SK-N-SH (cell line): ENCODE data around the gene CP. TPM values are rescaled to one million over a fixed set of nuclear protein-coding genes. Genes with fewer than 3 reads are reported as not detected.

ENCODE experiments used
- CTCF ChIA-PET: fragments of 300-600, 350-600 bp; formaldehyde crosslinking; extraction: SDS; loops from one replicate; lab custom pipeline; 2021; lab: Yijun Ruan, JAX
- POLR2A ChIA-PET: fragments of 350-600 bp; sonication (Branson Sonifier 250); formaldehyde crosslinking; extraction: SDS; loops from one replicate; lab custom pipeline; 2020; ENCODE audit warnings: antibody characterized with exemption, inconsistent platforms; lab: Yijun Ruan, JAX
- DNase-seq: peaks from one replicate; pipeline ENCODE4 v3.0.0; 2012
- H2AFZ ChIP-seq: fragments of 200-600 bp; sonication (generic); 2 replicates; pipeline ENCODE4 v1.8.1; 2016; ENCODE audit warnings: antibody characterized with exemption, mild to moderate bottlenecking, low read depth
- H3F3A ChIP-seq: fragments of 200-600 bp; sonication (generic); replicated peaks from 2 replicates; pipeline ENCODE3; 2016; ENCODE audit warnings: antibody characterized with exemption, mild to moderate bottlenecking; ENCODE audit not compliant: insufficient read depth
- H3K27ac ChIP-seq, 2 experiments: fragments of 200-500 bp in 1 of 2; fragments of 200-600 bp in 1 of 2; sonication (Bioruptor generic) in 1 of 2; sonication (generic), shearing (Covaris generic) in 1 of 2; 2 replicates each; pipeline versions ENCODE4 v1.5.1 to v1.6.1; 2014 to 2016; ENCODE audit warnings: low read depth in 2 of 2, inconsistent platforms in 1 of 2, low read length in 1 of 2, mild to moderate bottlenecking in 1 of 2, mixed read lengths in 1 of 2
- H3K27me3 ChIP-seq: fragments of 200-600 bp; sonication (generic), shearing (Covaris generic); 2 replicates; pipeline ENCODE4 v1.6.1; 2016; ENCODE audit warnings: mixed run types; ENCODE audit not compliant: insufficient read depth
- H3K36me3 ChIP-seq, 2 experiments: fragments of 200-500 bp in 1 of 2; fragments of 200-600 bp in 1 of 2; sonication (Bioruptor generic) in 1 of 2; sonication (generic) in 1 of 2; replicated peaks in 1 of 2; 2 replicates each; pipeline versions ENCODE3 to v1.5.1; 2014 to 2016; ENCODE audit warnings: low read length in 1 of 2, mild to moderate bottlenecking in 1 of 2; ENCODE audit not compliant: insufficient read depth in 2 of 2, control insufficient read depth in 1 of 2
- H3K4me1 ChIP-seq, 2 experiments: fragments of 200-500 bp in 1 of 2; fragments of 200-600 bp in 1 of 2; sonication (Bioruptor generic) in 1 of 2; sonication (generic), shearing (Covaris generic) in 1 of 2; 2 replicates each; pipeline versions ENCODE4 v1.5.1 to v1.6.1; 2014 to 2016; ENCODE audit warnings: low read depth in 1 of 2, low read length in 1 of 2, mixed run types in 1 of 2; ENCODE audit not compliant: insufficient read depth in 2 of 2, control insufficient read depth in 1 of 2
- H3K4me2 ChIP-seq: fragments of 200-600 bp; sonication (generic), shearing (Covaris generic); 2 replicates; pipeline ENCODE4 v1.6.1; 2017; ENCODE audit warnings: mixed run types
- H3K4me3 ChIP-seq, 2 experiments: fragments of 200-500 bp in 1 of 2; fragments of 200-600 bp in 1 of 2; sonication (Bioruptor generic) in 1 of 2; sonication (generic), shearing (Covaris generic) in 1 of 2; 2 replicates each; pipeline versions ENCODE4 v1.5.1 to v1.8.1; 2014 to 2016; ENCODE audit warnings: low read depth in 2 of 2, inconsistent platforms in 1 of 2, low read length in 1 of 2, mild to moderate bottlenecking in 1 of 2, mixed read lengths in 1 of 2, moderate library complexity in 1 of 2
- H3K79me2 ChIP-seq: fragments of 200-600 bp; sonication (generic); 2 replicates; pipeline ENCODE4 v1.8.1; 2017; ENCODE audit warnings: mild to moderate bottlenecking; ENCODE audit not compliant: insufficient read depth
- H3K9ac ChIP-seq: fragments of 200-600 bp; sonication (generic); 2 replicates; pipeline ENCODE4 v1.6.1; 2017; ENCODE audit warnings: mixed run types
- H3K9me2 ChIP-seq: fragments of 200-600 bp; sonication (generic); 2 replicates; pipeline ENCODE4 v1.6.1; 2017; ENCODE audit warnings: mixed run types
- H3K9me3 ChIP-seq: fragments of 200-600 bp; sonication (generic); 2 replicates; pipeline ENCODE4 v1.6.1; 2017; ENCODE audit warnings: mixed run types, mild to moderate bottlenecking, moderate library complexity
- H4K20me1 ChIP-seq: fragments of 200-600 bp; sonication (generic); 2 replicates; pipeline ENCODE4 v1.6.1; 2017; ENCODE audit warnings: mild to moderate bottlenecking, mixed run types; ENCODE audit not compliant: insufficient read depth
- CHD2 ChIP-seq: fragments of 150-350 bp; IDR thresholded peaks from 2 replicates; pipeline ENCODE4 v1.6.1; 2018; ENCODE audit warnings: low read length; ENCODE audit not compliant: partially characterized antibody
- CTCF ChIP-seq: fragments of 200-600 bp; sonication (generic); IDR thresholded peaks from 2 replicates; pipeline ENCODE4 v1.6.1; 2017; ENCODE audit warnings: antibody characterized with exemption, mild to moderate bottlenecking, moderate library complexity
- ELF1 ChIP-seq: IDR thresholded peaks from 2 replicates; pipeline ENCODE4 v1.4.0; 2012
- EP300 ChIP-seq, 2 experiments: IDR thresholded peaks; 2 replicates each; pipeline versions ENCODE4 v1.4.0 to v1.6.1; 2012; ENCODE audit warnings: borderline replicate concordance in 1 of 2, low read depth in 1 of 2, low read length in 1 of 2
- EZH2phosphoT487 ChIP-seq: fragments of 200-600 bp; sonication (generic); IDR thresholded peaks from 2 replicates; pipeline ENCODE4 v1.6.1; 2017; ENCODE audit warnings: low read depth, mixed run types, mild to moderate bottlenecking, antibody characterized with exemption, moderate library complexity, borderline replicate concordance
- FOXJ3 ChIP-seq: sonication (generic); formaldehyde crosslinking; IDR thresholded peaks from 2 replicates; pipeline ENCODE4 v1.5.1; 2020; ENCODE audit warnings: mild to moderate bottlenecking, missing genetic modification reagents
- FOXM1 ChIP-seq: IDR thresholded peaks from 2 replicates; pipeline ENCODE4 v1.4.0; 2012; ENCODE audit warnings: low read depth, mild to moderate bottlenecking
- GABPA ChIP-seq: IDR thresholded peaks from 2 replicates; pipeline ENCODE4 v1.4.0; 2012; ENCODE audit warnings: low read depth, mild to moderate bottlenecking
- GATA2 ChIP-seq: sonication (generic); formaldehyde crosslinking; IDR thresholded peaks from 2 replicates; pipeline ENCODE4 v1.5.0; 2020; ENCODE audit warnings: mild to moderate bottlenecking, missing genetic modification reagents
- JUND ChIP-seq: IDR thresholded peaks from 2 replicates; pipeline ENCODE4 v1.4.0; 2012
- MXI1 ChIP-seq: IDR thresholded peaks from 2 replicates; pipeline ENCODE4 v1.6.1; 2012; ENCODE audit warnings: mild to moderate bottlenecking, low read depth, low read length, improper control_type of control experiment
- NRF1 ChIP-seq: IDR thresholded peaks from 2 replicates; pipeline ENCODE4 v1.6.1; 2012; ENCODE audit warnings: low read depth, mild to moderate bottlenecking, low read length
- RAD21 ChIP-seq: IDR thresholded peaks from 2 replicates; pipeline ENCODE4 v1.6.1; 2012; ENCODE audit warnings: mild to moderate bottlenecking, low read length
- RFX5 ChIP-seq: IDR thresholded peaks from 2 replicates; pipeline ENCODE4 v1.6.1; 2012; ENCODE audit warnings: mild to moderate bottlenecking, improper control_type of control experiment, low read length
- RXRA ChIP-seq: IDR thresholded peaks from 2 replicates; pipeline ENCODE4 v1.4.0; 2012; ENCODE audit warnings: low read depth, mild to moderate bottlenecking, borderline replicate concordance
- SMC3 ChIP-seq: IDR thresholded peaks from 2 replicates; pipeline ENCODE4 v1.6.1; 2012; ENCODE audit warnings: low read depth, low read length, improper control_type of control experiment
- TAF1 ChIP-seq: IDR thresholded peaks from 2 replicates; pipeline ENCODE4 v1.6.1; 2012; ENCODE audit warnings: low read depth, mild to moderate bottlenecking, low read length, moderate library complexity, borderline replicate concordance
- TEAD4 ChIP-seq: IDR thresholded peaks from 2 replicates; pipeline ENCODE4 v1.4.0; 2012; ENCODE audit warnings: mild to moderate bottlenecking, borderline replicate concordance; ENCODE audit not compliant: insufficient read depth
- USF1 ChIP-seq: IDR thresholded peaks from 2 replicates; pipeline ENCODE4 v1.4.0; 2012; ENCODE audit warnings: low read depth, borderline replicate concordance
- USF2 ChIP-seq: fragments of 150-350 bp; IDR thresholded peaks from 2 replicates; pipeline ENCODE4 v1.6.1; 2017; ENCODE audit warnings: antibody characterized with exemption, low read length, low read depth, borderline replicate concordance
- YY1 ChIP-seq: IDR thresholded peaks from 2 replicates; pipeline ENCODE4 v1.4.0; 2012; ENCODE audit warnings: low read depth, mild to moderate bottlenecking
- WGBS: methylation state at CpG from one replicate; pipeline ENCODE4 v1.1.6; 2017; ENCODE audit warnings: low lambda C conversion rate; 5-methylcytosine and 5-hydroxymethylcytosine counted together
- polyA plus RNA-seq, 3 experiments: library from polyadenylated mRNA; depleted of rRNA; stranded (reverse); fragments of >200 nt; gene quantifications; 2 replicates each; pipeline ENCODE4 v1.2.3, GENCODE V29; 2012
- TF ChIP-seq, protein P1 (sequence below): IDR thresholded peaks from 2 replicates; pipeline ENCODE4 v1.4.0; 2012; ENCODE audit warnings: low read depth

CP gene
- polyA plus RNA-seq, 1 of the 3 experiments (the other 2 are of a cell fraction), result not detected

DNA sequence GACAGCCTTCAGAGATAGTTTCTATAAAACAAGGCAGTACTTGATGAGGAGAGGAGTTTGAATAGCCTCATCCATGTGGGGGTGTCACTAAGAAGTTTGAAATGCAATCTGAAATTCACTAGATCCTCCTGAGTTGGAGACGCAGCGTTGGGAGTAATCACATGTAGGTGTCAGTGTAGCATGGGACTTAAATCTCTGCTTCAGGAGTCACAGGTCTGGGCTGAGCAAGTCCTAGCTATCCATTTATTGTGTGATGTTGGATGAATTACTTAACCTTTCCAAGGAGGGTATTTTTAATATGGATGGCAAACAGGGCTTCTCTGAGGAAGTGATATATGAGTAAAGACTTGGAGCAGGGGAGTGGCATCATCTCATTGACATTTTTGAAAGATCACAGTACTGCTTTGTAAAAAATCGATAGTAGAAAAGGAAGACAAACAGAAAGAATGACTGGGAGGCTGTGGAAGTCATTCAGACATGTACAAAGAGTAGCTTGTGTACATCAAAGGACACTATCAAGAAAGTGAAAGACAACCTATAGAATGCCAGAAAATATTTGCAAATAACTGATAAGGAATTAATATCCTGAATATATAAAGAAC, 17.1 kb downstream of the CP start:
- POLR2A ChIA-PET, result no interaction called here
- no peaks in the 10 kb centered on the region for H3K36me3 ChIP-seq
- WGBS, result 94% methylated on average over 3 of the region's 3 CpGs
- no peak for TF ChIP-seq CHD2
- TF ChIP-seq JUND, result no peak
- TF ChIP-seq ELF1, result no peak
- TF ChIP-seq EZH2phosphoT487, result no peak
- TF ChIP-seq TAF1, result no peak
- no peak for TF ChIP-seq USF1
- TF ChIP-seq MXI1, result no peak
- no peak for TF ChIP-seq GATA2 (CRISPR knock-in tag)
- TF ChIP-seq EP300 (IDR thresholded peaks at IDR 0.05; ENCODE audit: borderline replicate concordance in 1 of 2, low read depth in 1 of 2, low read length in 1 of 2), result no peak
- TF ChIP-seq, protein P1, sequence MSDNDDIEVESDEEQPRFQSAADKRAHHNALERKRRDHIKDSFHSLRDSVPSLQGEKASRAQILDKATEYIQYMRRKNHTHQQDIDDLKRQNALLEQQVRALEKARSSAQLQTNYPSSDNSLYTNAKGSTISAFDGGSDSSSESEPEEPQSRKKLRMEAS, result no peak
- TF ChIP-seq FOXJ3, result no peak
- TF ChIP-seq CTCF, result no peak
- TF ChIP-seq RXRA, result no peak
- no peak for TF ChIP-seq SMC3
- no peak for TF ChIP-seq NRF1
- TF ChIP-seq, all 33 proteins: peak for 0
- Histone ChIP-seq H3K4me3 (no peak overlapping the region), H3K4me1 (peaks cover 1 to 10% of the 10 kb centered on the region in 2 experiments; a peak in 3 of 4 replicates), H3K9ac (no peak overlapping the region), H3F3A (no peaks in the 10 kb centered on the region), H4K20me1 (no peaks in the 10 kb centered on the region), H3K9me3 (no peaks in the 10 kb centered on the region), H3K27ac (no peak overlapping the region), H3K27me3 (no peaks in the 10 kb centered on the region), H3K4me2 (no peak overlapping the region), H3K9me2 (no peaks in the 10 kb centered on the region), H3K79me2 (no peaks in the 10 kb centered on the region), H2AFZ (no peak overlapping the region)
- CTCF ChIA-PET, result no interaction called here
- DNase-seq, result no peak

DNA sequence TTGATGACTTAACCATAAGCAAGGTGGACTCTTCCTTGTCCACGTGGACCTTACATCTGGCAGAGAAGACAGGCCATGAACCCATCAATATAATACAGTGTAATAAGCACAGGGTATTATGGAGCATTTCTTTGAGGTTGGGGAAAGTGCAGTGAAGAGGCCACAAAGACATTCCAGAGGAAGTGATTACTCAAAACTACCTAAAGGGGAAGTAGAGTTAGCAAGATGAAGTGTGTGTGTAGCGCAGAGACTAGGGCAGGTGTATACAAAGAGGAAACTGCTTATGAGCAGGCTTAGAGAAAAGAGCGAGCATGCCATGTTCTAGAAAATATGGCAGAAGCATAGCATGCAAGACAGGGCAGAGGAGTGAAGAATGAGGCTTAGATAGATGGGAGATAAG, 17.9 kb downstream of the CP start:
- Histone ChIP-seq H3K4me3 (no peak overlapping the region), H3K36me3 (no peaks in the 10 kb centered on the region), H3K27ac (no peak overlapping the region), H3K9me2 (no peaks in the 10 kb centered on the region), H2AFZ (no peak overlapping the region), H3K9me3 (no peaks in the 10 kb centered on the region), H3K27me3 (no peaks in the 10 kb centered on the region), H3K4me1 (peaks cover 4 to 10% of the 10 kb centered on the region in 2 experiments; a peak in 3 of 4 replicates), H3F3A (no peaks in the 10 kb centered on the region), H3K79me2 (no peaks in the 10 kb centered on the region), H3K4me2 (no peak overlapping the region), H4K20me1 (no peaks in the 10 kb centered on the region), H3K9ac (no peak overlapping the region)
- 80% methylated on average over 3 of the region's 3 CpGs for WGBS
- DNase-seq, result no peak
- CTCF ChIA-PET, result no interaction called here
- POLR2A ChIA-PET, result no interaction called here
- TF ChIP-seq GATA2 (CRISPR knock-in tag) (no peak), USF2 (no peak), RAD21 (no peak), EZH2phosphoT487 (no peak), SMC3 (no peak), YY1 (no peak), GABPA (no peak), TEAD4 (no peak), RFX5 (no peak), FOXM1 (no peak)
